ENCODE measurements around the gene KPTN. TPM values are rescaled to one million over a fixed set of nuclear protein-coding genes. Genes with fewer than 3 reads are reported as not detected.

KPTN gene
- total and polyA plus RNA-seq, 2 donors (not counting 1 experiment from before 2014, with no cell fraction given), result 5.3 to 6.9 TPM

DNA sequence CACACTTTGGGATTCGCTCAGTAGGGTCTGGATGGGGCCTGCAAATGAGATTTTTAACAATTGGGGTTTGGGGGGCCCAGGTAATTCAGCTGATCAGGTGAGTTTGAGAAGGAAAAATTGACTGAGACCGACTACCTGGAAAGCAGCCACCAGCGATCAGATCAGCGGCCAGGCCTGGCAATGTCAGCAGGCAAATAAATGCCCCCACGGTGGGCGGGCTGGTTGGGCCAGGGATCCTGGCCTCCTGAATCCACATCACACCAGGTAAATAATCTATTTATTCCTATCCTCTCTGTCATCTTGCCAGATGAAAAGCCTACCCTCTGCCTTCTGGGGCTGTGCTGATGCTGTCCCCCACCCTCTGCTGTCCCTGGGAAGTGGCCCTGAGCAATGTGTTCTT is 21.5 kb upstream of the KPTN start:
- Histone ChIP-seq H3K9me3 (ENCODE audit: control insufficient read depth, insufficient read depth, low read depth, low read length) (no peaks in the 10 kb centered on the region), H3K27ac (ENCODE audit: insufficient read depth, low read length) (no peak overlapping the region), H3K27me3 (ENCODE audit: control insufficient read depth, insufficient read depth, low read length) (no peaks in the 10 kb centered on the region), H3K4me2 (ENCODE audit: extremely low read depth, insufficient read depth, low read length) (no peak overlapping the region), H3K79me2 (ENCODE audit: control insufficient read depth, insufficient read depth, low read length) (peaks cover 46% of the 10 kb centered on the region), H4K20me1 (ENCODE audit: control insufficient read depth, extremely low read depth, insufficient read depth, low read length) (no peaks in the 10 kb centered on the region), H3K4me3 (replicated peaks in 1 of 4; ENCODE audit: control extremely low read depth in 1 of 4, insufficient read depth in 1 of 4, low read depth in 3 of 4, low read length in 4 of 4) (no peak overlapping the region), H3K4me1 (ENCODE audit: control insufficient read depth, extremely low read depth, insufficient read depth, low read length) (peaks cover 5% of the 10 kb centered on the region), H2AFZ (ENCODE audit: low read length) (no peak overlapping the region), H3K36me3 (ENCODE audit: control insufficient read depth, insufficient read depth, low read length) (peaks cover 13% of the 10 kb centered on the region), H3K9ac (ENCODE audit: insufficient read depth, low read length) (no peak overlapping the region)
- no peak for DNase-seq (ENCODE audit: low read depth in 2 of 2)
- no peak for TF ChIP-seq EZH2 (IDR thresholded peaks at IDR 0.05; ENCODE audit: low read length, missing control alignments)
- TF ChIP-seq, protein P1, sequence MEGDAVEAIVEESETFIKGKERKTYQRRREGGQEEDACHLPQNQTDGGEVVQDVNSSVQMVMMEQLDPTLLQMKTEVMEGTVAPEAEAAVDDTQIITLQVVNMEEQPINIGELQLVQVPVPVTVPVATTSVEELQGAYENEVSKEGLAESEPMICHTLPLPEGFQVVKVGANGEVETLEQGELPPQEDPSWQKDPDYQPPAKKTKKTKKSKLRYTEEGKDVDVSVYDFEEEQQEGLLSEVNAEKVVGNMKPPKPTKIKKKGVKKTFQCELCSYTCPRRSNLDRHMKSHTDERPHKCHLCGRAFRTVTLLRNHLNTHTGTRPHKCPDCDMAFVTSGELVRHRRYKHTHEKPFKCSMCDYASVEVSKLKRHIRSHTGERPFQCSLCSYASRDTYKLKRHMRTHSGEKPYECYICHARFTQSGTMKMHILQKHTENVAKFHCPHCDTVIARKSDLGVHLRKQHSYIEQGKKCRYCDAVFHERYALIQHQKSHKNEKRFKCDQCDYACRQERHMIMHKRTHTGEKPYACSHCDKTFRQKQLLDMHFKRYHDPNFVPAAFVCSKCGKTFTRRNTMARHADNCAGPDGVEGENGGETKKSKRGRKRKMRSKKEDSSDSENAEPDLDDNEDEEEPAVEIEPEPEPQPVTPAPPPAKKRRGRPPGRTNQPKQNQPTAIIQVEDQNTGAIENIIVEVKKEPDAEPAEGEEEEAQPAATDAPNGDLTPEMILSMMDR (conservative IDR thresholded peaks at IDR 0.05 in 1 of 2, IDR thresholded peaks at IDR 0.05 in 1 of 2; ENCODE audit: low read depth in 1 of 2, low read length in 2 of 2), result no peak

DNA sequence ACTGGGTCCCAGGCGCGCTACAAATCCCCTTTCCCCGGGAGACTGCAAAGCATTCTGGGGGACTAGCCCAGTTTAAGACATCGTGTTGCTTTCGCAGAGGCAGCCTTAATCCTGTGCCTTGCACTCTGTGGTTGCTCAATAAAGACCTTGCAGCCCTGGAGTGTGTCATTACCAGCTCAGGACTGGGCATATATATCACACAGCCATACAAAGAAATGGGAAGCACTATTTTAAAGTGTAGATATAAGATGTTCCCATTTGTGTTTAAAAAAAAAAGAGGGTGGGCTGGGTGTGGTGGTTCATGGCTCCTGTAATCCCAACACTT is 19.8 kb upstream of the KPTN start:
- no peak overlapping the region for H3K4me2 ChIP-seq (ENCODE audit: extremely low read depth, insufficient read depth, low read length)
- no peak for DNase-seq (ENCODE audit: low read depth in 2 of 2)
- H3K27me3 ChIP-seq (ENCODE audit: control insufficient read depth, insufficient read depth, low read length), result no peaks in the 10 kb centered on the region
- H3K9me3 ChIP-seq (ENCODE audit: control insufficient read depth, insufficient read depth, low read depth, low read length), result no peaks in the 10 kb centered on the region
- H3K36me3 ChIP-seq (ENCODE audit: control insufficient read depth, insufficient read depth, low read length), result peaks cover 20% of the 10 kb centered on the region
- H3K79me2 ChIP-seq (ENCODE audit: control insufficient read depth, insufficient read depth, low read length), result peaks cover 32% of the 10 kb centered on the region
- H3K4me3 ChIP-seq (replicated peaks in 1 of 4; ENCODE audit: control extremely low read depth in 1 of 4, insufficient read depth in 1 of 4, low read depth in 3 of 4, low read length in 4 of 4), result no peak overlapping the region
- no peaks in the 10 kb centered on the region for H3K4me1 ChIP-seq (ENCODE audit: control insufficient read depth, extremely low read depth, insufficient read depth, low read length)
- TF ChIP-seq EZH2 (IDR thresholded peaks at IDR 0.05; ENCODE audit: low read length, missing control alignments), result no peak
- TF ChIP-seq, protein P1 (conservative IDR thresholded peaks at IDR 0.05 in 1 of 2, IDR thresholded peaks at IDR 0.05 in 1 of 2; ENCODE audit: low read depth in 1 of 2, low read length in 2 of 2), result no peak
- H4K20me1 ChIP-seq (ENCODE audit: control insufficient read depth, extremely low read depth, insufficient read depth, low read length), result no peaks in the 10 kb centered on the region
- no peak overlapping the region for H3K9ac ChIP-seq (ENCODE audit: insufficient read depth, low read length)
- H2AFZ ChIP-seq (ENCODE audit: low read length), result no peak overlapping the region
- H3K27ac ChIP-seq (ENCODE audit: insufficient read depth, low read length), result no peak overlapping the region

DNA sequence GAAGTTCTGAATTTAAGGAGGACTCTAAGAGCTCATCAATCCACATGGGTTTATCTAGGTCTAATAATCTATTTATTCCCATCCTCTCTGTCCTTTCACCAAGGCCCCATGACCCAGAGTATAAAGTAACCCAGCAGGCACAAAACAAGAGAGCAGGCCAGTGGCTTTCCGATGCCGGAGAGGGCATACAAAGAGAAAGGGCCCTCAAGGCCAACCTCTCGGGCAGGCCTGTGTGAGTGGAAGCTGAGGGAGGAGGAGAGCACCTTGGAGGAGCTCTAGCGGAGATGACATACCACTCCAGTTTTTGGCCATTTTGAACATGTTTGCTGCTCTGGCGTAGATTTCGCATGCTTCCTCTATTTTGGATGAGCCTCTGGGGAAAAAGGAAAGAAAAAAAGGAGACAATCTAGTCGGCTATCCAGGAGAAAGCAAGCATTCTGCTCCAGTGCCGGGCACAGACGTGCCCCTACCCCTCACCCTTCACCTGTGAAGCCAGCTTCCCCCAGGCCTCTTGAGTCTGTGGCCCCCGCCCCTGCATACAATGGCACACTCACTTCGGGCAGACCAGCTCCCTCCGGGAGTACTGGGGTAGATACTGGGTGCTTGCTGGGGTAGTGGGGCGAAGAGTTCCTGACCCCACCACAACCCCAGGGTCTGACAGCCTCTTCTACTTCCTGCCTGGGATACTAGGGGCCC is 19.3 kb upstream of the KPTN start:
- Histone ChIP-seq H3K9me3 (ENCODE audit: control insufficient read depth, insufficient read depth, low read depth, low read length) (no peaks in the 10 kb centered on the region), H3K4me2 (ENCODE audit: extremely low read depth, insufficient read depth, low read length) (no peak overlapping the region), H3K9ac (ENCODE audit: insufficient read depth, low read length) (no peak overlapping the region), H3K27me3 (ENCODE audit: control insufficient read depth, insufficient read depth, low read length) (no peaks in the 10 kb centered on the region), H3K36me3 (ENCODE audit: control insufficient read depth, insufficient read depth, low read length) (peaks cover 22% of the 10 kb centered on the region), H2AFZ (ENCODE audit: low read length) (no peak overlapping the region), H3K79me2 (ENCODE audit: control insufficient read depth, insufficient read depth, low read length) (peaks cover 27% of the 10 kb centered on the region), H4K20me1 (ENCODE audit: control insufficient read depth, extremely low read depth, insufficient read depth, low read length) (no peaks in the 10 kb centered on the region), H3K4me1 (ENCODE audit: control insufficient read depth, extremely low read depth, insufficient read depth, low read length) (no peaks in the 10 kb centered on the region), H3K4me3 (replicated peaks in 1 of 4; ENCODE audit: control extremely low read depth in 1 of 4, insufficient read depth in 1 of 4, low read depth in 3 of 4, low read length in 4 of 4) (no peak overlapping the region), H3K27ac (ENCODE audit: insufficient read depth, low read length) (no peak overlapping the region)
- DNase-seq (ENCODE audit: low read depth in 2 of 2), result no peak
- no peak for TF ChIP-seq EZH2 (IDR thresholded peaks at IDR 0.05; ENCODE audit: low read length, missing control alignments)
- TF ChIP-seq, protein P1 (conservative IDR thresholded peaks at IDR 0.05 in 1 of 2, IDR thresholded peaks at IDR 0.05 in 1 of 2; ENCODE audit: low read depth in 1 of 2, low read length in 2 of 2), result no peak

All from fibroblast of lung (primary cell).